HEK293 (cell line): ENCODE results near the gene STK35.

ENCODE experiments used
- CTCF ChIA-PET: fragments of 350-600 bp; formaldehyde crosslinking; extraction: SDS; loops from one replicate; lab custom pipeline; 2021; ENCODE audit warnings: antibody characterized with exemption; lab: Yijun Ruan, JAX
- POLR2A ChIA-PET: fragments of 300-600 bp; formaldehyde crosslinking; extraction: SDS; loops from one replicate; lab custom pipeline; 2020; ENCODE audit warnings: antibody characterized with exemption, inconsistent platforms; lab: Yijun Ruan, JAX
- H3K27ac ChIP-seq: fragments of 200-500 bp; sonication (Bioruptor generic); 2 replicates; pipeline ENCODE4 v1.5.1; 2014; ENCODE audit warnings: low read depth, low read length, control low read depth, inconsistent platforms; ENCODE audit errors: extremely low read depth
- H3K36me3 ChIP-seq, 2 experiments: fragments of 200-500 bp in 1 of 2; sonication (Bioruptor generic) in 1 of 2; 1 replicate in 1 of 2; 2 replicates in 1 of 2; pipeline ENCODE4 v1.5.1; 2014 to 2017; ENCODE audit warnings: inconsistent platforms in 2 of 2, low read length in 2 of 2; ENCODE audit not compliant: control insufficient read depth in 2 of 2, insufficient read depth in 1 of 2
- H3K4me1 ChIP-seq: fragments of 200-500 bp; sonication (Bioruptor generic); 2 replicates; pipeline ENCODE4 v1.5.1; 2014; ENCODE audit warnings: mild to moderate bottlenecking, low read length, inconsistent platforms; ENCODE audit not compliant: control insufficient read depth, insufficient read depth
- H3K4me3 ChIP-seq: 2 replicates; pipeline ENCODE4 v1.5.1; 2011; ENCODE audit warnings: low read depth, mild to moderate bottlenecking, control low read depth, low read length, moderate library complexity
- H3K9me3 ChIP-seq: fragments of 200-500 bp; sonication (Bioruptor generic); 2 replicates; pipeline ENCODE4 v1.5.1; 2014; ENCODE audit warnings: low read depth, low read length, inconsistent platforms; ENCODE audit not compliant: control insufficient read depth, insufficient read depth
- EGR2 ChIP-seq: fragments of 450-650 bp; formaldehyde crosslinking; IDR thresholded peaks from 2 replicates; pipeline ENCODE4 v1.5.1; 2016; ENCODE audit warnings: low read depth, missing biosample characterization, missing genetic modification characterization
- GLIS1 ChIP-seq: fragments of 450-650 bp; formaldehyde crosslinking; IDR thresholded peaks from 2 replicates; pipeline ENCODE4 v1.5.1; 2016; ENCODE audit warnings: missing biosample characterization, missing genetic modification characterization
- MZF1 ChIP-seq: fragments of 450-650 bp; formaldehyde crosslinking; IDR thresholded peaks from 2 replicates; pipeline ENCODE4 v1.5.1; 2017; ENCODE audit warnings: missing biosample characterization, missing genetic modification characterization, borderline replicate concordance
- OVOL3 ChIP-seq: fragments of 450-650 bp; formaldehyde crosslinking; IDR thresholded peaks from 2 replicates; pipeline ENCODE4 v1.5.1; 2016; ENCODE audit warnings: missing biosample characterization, missing genetic modification characterization
- ZBTB20 ChIP-seq: fragments of 450-650 bp; formaldehyde crosslinking; IDR thresholded peaks from 2 replicates; pipeline ENCODE4 v1.5.1; 2016; ENCODE audit warnings: missing biosample characterization, missing genetic modification characterization
- ZFP37 ChIP-seq: fragments of 450-650 bp; formaldehyde crosslinking; IDR thresholded peaks from 2 replicates; pipeline ENCODE4 v1.5.1; 2016; ENCODE audit warnings: missing biosample characterization, missing genetic modification characterization
- ZFP69B ChIP-seq: fragments of 450-650 bp; formaldehyde crosslinking; IDR thresholded peaks from 2 replicates; pipeline ENCODE4 v1.5.1; 2016; ENCODE audit warnings: missing biosample characterization, missing genetic modification characterization
- ZNF133 ChIP-seq: fragments of 450-650 bp; formaldehyde crosslinking; IDR thresholded peaks from 2 replicates; pipeline ENCODE4 v1.5.1; 2016; ENCODE audit warnings: missing biosample characterization, missing genetic modification characterization
- ZNF138 ChIP-seq: fragments of 450-650 bp; formaldehyde crosslinking; IDR thresholded peaks from 2 replicates; pipeline ENCODE4 v1.5.1; 2016; ENCODE audit warnings: missing biosample characterization, missing genetic modification characterization, borderline replicate concordance
- ZNF140 ChIP-seq: fragments of 450-650 bp; formaldehyde crosslinking; IDR thresholded peaks from 2 replicates; pipeline ENCODE4 v1.5.1; 2016; ENCODE audit warnings: missing biosample characterization, missing genetic modification characterization
- ZNF146 ChIP-seq: fragments of 450-650 bp; formaldehyde crosslinking; IDR thresholded peaks from 2 replicates; pipeline ENCODE4 v1.5.1; 2016; ENCODE audit warnings: missing biosample characterization, missing genetic modification characterization
- ZNF2 ChIP-seq: fragments of 450-650 bp; formaldehyde crosslinking; IDR thresholded peaks from 2 replicates; pipeline ENCODE4 v1.5.1; 2016; ENCODE audit warnings: missing biosample characterization, missing genetic modification characterization
- ZNF24 ChIP-seq: fragments of 450-650 bp; formaldehyde crosslinking; IDR thresholded peaks from 2 replicates; pipeline ENCODE4 v1.5.1; 2016; ENCODE audit warnings: missing biosample characterization, missing genetic modification characterization
- ZNF324 ChIP-seq: fragments of 450-650 bp; formaldehyde crosslinking; IDR thresholded peaks from 2 replicates; pipeline ENCODE4 v1.5.1; 2016; ENCODE audit warnings: missing biosample characterization, missing genetic modification characterization
- ZNF350 ChIP-seq: fragments of 450-650 bp; formaldehyde crosslinking; IDR thresholded peaks from 2 replicates; pipeline ENCODE4 v1.5.0; 2017; ENCODE audit warnings: missing biosample characterization, mild to moderate bottlenecking, missing genetic modification characterization
- ZNF423 ChIP-seq: fragments of 450-650 bp; formaldehyde crosslinking; IDR thresholded peaks from 2 replicates; pipeline ENCODE4 v1.5.1; 2016; ENCODE audit warnings: missing biosample characterization, missing genetic modification characterization
- ZNF521 ChIP-seq: fragments of 450-650 bp; formaldehyde crosslinking; IDR thresholded peaks from 2 replicates; pipeline ENCODE4 v1.5.1; 2017; ENCODE audit warnings: missing biosample characterization, mild to moderate bottlenecking, missing genetic modification characterization
- ZNF549 ChIP-seq: fragments of 450-650 bp; IDR thresholded peaks from 2 replicates; pipeline ENCODE4 v1.5.1; 2018; ENCODE audit warnings: missing biosample characterization, missing genetic modification characterization, mild to moderate bottlenecking, inconsistent platforms, moderate library complexity
- ZNF585B ChIP-seq: fragments of 450-650 bp; formaldehyde crosslinking; IDR thresholded peaks from 2 replicates; pipeline ENCODE4 v1.5.1; 2016; ENCODE audit warnings: missing biosample characterization, missing genetic modification characterization
- ZNF624 ChIP-seq: fragments of 450-650 bp; formaldehyde crosslinking; IDR thresholded peaks from 2 replicates; pipeline ENCODE4 v1.5.1; 2017; ENCODE audit warnings: missing biosample characterization, missing genetic modification characterization
- ZNF658 ChIP-seq: fragments of 450-650 bp; formaldehyde crosslinking; IDR thresholded peaks from 2 replicates; pipeline ENCODE4; 2016; ENCODE audit warnings: missing biosample characterization, missing genetic modification characterization
- ZNF660 ChIP-seq: fragments of 450-650 bp; IDR thresholded peaks from 2 replicates; pipeline ENCODE4 v1.5.1; 2018; ENCODE audit warnings: missing biosample characterization, mild to moderate bottlenecking, missing genetic modification characterization
- ZNF677 ChIP-seq: fragments of 450-650 bp; IDR thresholded peaks from 2 replicates; pipeline ENCODE4 v1.5.0; 2018; ENCODE audit warnings: missing biosample characterization, mild to moderate bottlenecking, missing genetic modification characterization, moderate library complexity
- ZNF707 ChIP-seq: fragments of 450-650 bp; formaldehyde crosslinking; IDR thresholded peaks from 2 replicates; pipeline ENCODE4 v1.5.1; 2016; ENCODE audit warnings: missing biosample characterization, missing genetic modification characterization
- ZNF747 ChIP-seq: fragments of 450-650 bp; formaldehyde crosslinking; IDR thresholded peaks from 2 replicates; pipeline ENCODE4 v1.5.1; 2016; ENCODE audit warnings: missing biosample characterization, missing genetic modification characterization
- ZNF785 ChIP-seq: fragments of 450-650 bp; formaldehyde crosslinking; IDR thresholded peaks from 2 replicates; pipeline ENCODE4 v1.5.1; 2016; ENCODE audit warnings: missing biosample characterization, missing genetic modification characterization
- TF ChIP-seq, protein P1 (sequence below): fragments of 450-650 bp; formaldehyde crosslinking; IDR thresholded peaks from 2 replicates; pipeline ENCODE4 v1.5.1; 2016; ENCODE audit warnings: missing biosample characterization, missing genetic modification characterization

Gene STK35

DNA sequence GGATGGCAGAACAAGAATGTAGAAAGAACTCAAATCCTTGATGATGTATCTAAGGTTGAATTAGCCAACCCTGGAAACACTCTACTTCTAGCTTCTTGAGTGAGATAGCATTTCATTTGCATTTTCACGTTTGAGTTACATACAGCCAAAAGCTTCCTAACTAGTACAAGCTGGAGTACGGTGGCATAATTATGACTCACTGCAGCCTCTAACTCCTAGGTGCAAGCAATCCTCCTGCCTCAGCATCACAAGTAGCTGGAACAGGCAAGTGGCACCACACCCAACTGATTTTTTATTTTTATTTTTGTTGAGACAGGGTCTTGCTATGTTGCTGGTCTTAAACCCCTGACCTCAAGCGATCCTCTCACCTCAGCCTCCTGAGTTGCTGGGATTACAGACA lies 36.5 kb upstream of the STK35 start:
- ChIA-PET POLR2A (no interaction called here), CTCF (no interaction called here)
- no peak for TF ChIP-seq GLIS1 (tag by site-specific recombination)
- TF ChIP-seq, protein P1, sequence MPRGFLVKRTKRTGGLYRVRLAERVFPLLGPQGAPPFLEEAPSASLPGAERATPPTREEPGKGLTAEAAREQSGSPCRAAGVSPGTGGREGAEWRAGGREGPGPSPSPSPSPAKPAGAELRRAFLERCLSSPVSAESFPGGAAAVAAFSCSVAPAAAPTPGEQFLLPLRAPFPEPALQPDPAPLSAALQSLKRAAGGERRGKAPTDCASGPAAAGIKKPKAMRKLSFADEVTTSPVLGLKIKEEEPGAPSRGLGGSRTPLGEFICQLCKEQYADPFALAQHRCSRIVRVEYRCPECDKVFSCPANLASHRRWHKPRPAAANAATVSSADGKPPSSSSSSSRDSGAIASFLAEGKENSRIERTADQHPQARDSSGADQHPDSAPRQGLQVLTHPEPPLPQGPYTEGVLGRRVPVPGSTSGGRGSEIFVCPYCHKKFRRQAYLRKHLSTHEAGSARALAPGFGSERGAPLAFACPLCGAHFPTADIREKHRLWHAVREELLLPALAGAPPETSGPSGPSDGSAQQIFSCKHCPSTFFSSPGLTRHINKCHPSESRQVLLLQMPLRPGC = no peak
- H3K27ac ChIP-seq = no peak overlapping the region
- no peaks in the 10 kb centered on the region for H3K36me3 ChIP-seq
- H3K4me1 ChIP-seq = no peaks in the 10 kb centered on the region
- no peak overlapping the region for H3K4me3 ChIP-seq
- no peaks in the 10 kb centered on the region for H3K9me3 ChIP-seq

GRCh38 chr20:2066461-2067122 lies 35.0 kb upstream of the STK35 start:
- CTCF ChIA-PET = no interaction called here
- POLR2A ChIA-PET = no interaction called here
- Histone ChIP-seq H3K4me1 (no peaks in the 10 kb centered on the region), H3K9me3 (no peaks in the 10 kb centered on the region), H3K4me3 (no peak overlapping the region), H3K27ac (no peak overlapping the region), H3K36me3 (no peaks in the 10 kb centered on the region)
- no peak for TF ChIP-seq ZNF146 (tag by site-specific recombination)
- no peak for TF ChIP-seq ZNF133 (tag by site-specific recombination)
- TF ChIP-seq, protein P1 = no peak
- TF ChIP-seq ZNF24 = no peak
- no peak for TF ChIP-seq ZNF423 (tag by site-specific recombination)
- no peak for TF ChIP-seq EGR2
- no peak for TF ChIP-seq ZFP37 (tag by site-specific recombination)
- TF ChIP-seq ZNF324 (tag by site-specific recombination) = no peak

- Histone ChIP-seq H3K4me3 (no peak overlapping the region), H3K36me3 (no peaks in the 10 kb centered on the region), H3K9me3 (no peaks in the 10 kb centered on the region), H3K4me1 (no peaks in the 10 kb centered on the region)
- CTCF ChIA-PET = interaction anchor here (0.5 to 2.6 kb wide), 2 partner anchors 12 to 274 kb away, joined by 3 to 15 read pairs; no protein-coding TSS in a partner anchor
- POLR2A ChIA-PET = no interaction called here
- TF ChIP-seq ZNF350 (tag by site-specific recombination) (0 out of 2 replicates have a peak, but pooled peaks have one; percentile 23), ZNF624 (tag by site-specific recombination) (no peak)
- TF ChIP-seq, all 188 proteins: peak for 1
- no peak overlapping the region for H3K27ac ChIP-seq
Measured at GRCh38 chr20:2080532-2081224, 20.9 kb upstream of the STK35 start.

DNA sequence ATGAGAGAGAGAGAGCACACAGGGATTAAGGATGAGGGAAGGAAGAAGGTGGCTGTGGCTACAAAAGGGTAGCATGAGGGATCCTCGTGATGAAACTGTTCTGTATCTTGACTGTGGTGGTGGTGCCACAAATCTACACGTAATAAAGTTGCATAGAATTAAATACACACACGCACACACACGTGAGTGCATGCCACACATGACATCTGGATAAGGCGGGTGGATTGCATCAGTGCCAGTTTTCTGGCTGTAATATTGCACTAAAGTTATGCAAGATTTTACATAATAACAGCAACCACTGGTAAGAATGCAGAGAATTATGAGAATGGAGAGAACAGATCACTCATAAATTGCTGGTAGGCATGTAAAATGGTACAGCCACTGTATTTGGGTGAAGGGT lies 16.9 kb upstream of the STK35 start:
- Histone ChIP-seq H3K4me3 (no peak overlapping the region), H3K4me1 (no peaks in the 10 kb centered on the region), H3K36me3 (no peaks in the 10 kb centered on the region), H3K9me3 (no peaks in the 10 kb centered on the region), H3K27ac (no peak overlapping the region)
- TF ChIP-seq ZNF677 (no peak), ZNF138 (tag by site-specific recombination) (no peak), ZNF707 (tag by site-specific recombination) (no peak), MZF1 (tag by site-specific recombination) (no peak), ZNF549 (tag by site-specific recombination) (no peak), ZNF521 (tag by site-specific recombination) (no peak), ZNF324 (tag by site-specific recombination) (no peak), ZNF785 (tag by site-specific recombination) (no peak), ZNF585B (no peak), ZNF140 (tag by site-specific recombination) (no peak), OVOL3 (tag by site-specific recombination) (no peak), ZNF747 (no peak), ZFP69B (tag by site-specific recombination) (no peak), ZBTB20 (tag by site-specific recombination) (no peak), ZNF2 (tag by site-specific recombination) (no peak), ZNF660 (no peak), ZNF658 (no peak)
- ChIA-PET POLR2A (no interaction called here), CTCF (no interaction called here)
